H1 (cell line): ENCODE data around the gene CROCC2. TPM values are rescaled to one million over a fixed set of nuclear protein-coding genes. Genes with fewer than 3 reads are reported as not detected.

ENCODE experiments used
- KDM1A ChIP-seq: fragments of 200-600, 300-600 bp; sonication (generic); IDR thresholded peaks from 2 replicates; pipeline ENCODE4 v1.7.1; 2016; ENCODE audit warnings: mild to moderate bottlenecking, low read length, borderline replicate concordance
- POLR2A ChIP-seq, 2 experiments: IDR thresholded peaks; 1 replicate in 1 of 2; 2 replicates in 1 of 2; pipeline ENCODE4 v1.6.1; 2011; ENCODE audit warnings: low read depth in 2 of 2, low read length in 2 of 2, mild to moderate bottlenecking in 2 of 2; ENCODE audit errors: control extremely low read depth in 1 of 2
- polyA plus RNA-seq, 7 experiments: library from polyadenylated mRNA; depleted of rRNA in 3 of 7; stranded (reverse) in 5 of 7; unstranded in 2 of 7; fragments of >200 nt in 5 of 7; fragments of 200-250 nt in 2 of 7; gene quantifications; 1 replicate in 5 of 7; 2 replicates in 1 of 7; 4 replicates in 1 of 7; pipeline versions ENCODE4 v1.2.1 to v1.2.3, GENCODE V29; 2011 to 2013; ENCODE audit warnings: missing spikeins in 2 of 7, mixed read lengths in 2 of 7
- total RNA-seq: library from RNA; stranded (reverse); fragmentation: NEBNext Ultra II Directional; extraction: Animal tissue kit (Norgen Biotek cat#: 25700); gene quantifications from 2 replicates; pipeline ENCODE4 v1.2.1, GENCODE V29; 2021

CROCC2 gene
- total and polyA plus RNA-seq, 2 of the 8 experiments (the other 6 are each of a cell fraction or from before 2014, with no cell fraction given): not detected

GRCh38 chr2:240889601-240890560 lies 16.3 kb upstream of the CROCC2 start (continued):
- TF ChIP-seq KDM1A: no peak
- TF ChIP-seq POLR2A (IDR thresholded peaks at IDR 0.05; ENCODE audit: control extremely low read depth in 1 of 2, low read depth in 2 of 2, low read length in 2 of 2): no peak
